ENCODE data around the gene WWOX. TPM values are rescaled to one million over a fixed set of nuclear protein-coding genes. Genes with fewer than 3 reads are reported as not detected.

WWOX gene
- total RNA-seq, 2 donors from 2014 or later, result 12.6 to 17.2 TPM

Other genes starting within 250 kb of the WWOX start
- gene CLEC3A, start 77.1 kb upstream of the WWOX start, total RNA-seq, result not detected